Activated T-helper 1 cell treated with anti-CD3 and anti-CD28 coated beads, Interleukin-12 subunit alpha, Interleukin-12 subunit beta, Interleukin-2, Interleukin-4 antibody, amounts not matched to agents 30 ng/mL and 10 ng/mL and 1 ng/mL, durations not matched to agents 14 hours and 24 hours and 36 hours (primary cell): ENCODE data around the gene BCR. TPM values are rescaled to one million over a fixed set of nuclear protein-coding genes. Genes with fewer than 3 reads are reported as not detected.
A peak's percentile ranks its signal among the peaks of the same experiment; 100 is the strongest.

Source experiments
- DNase-seq: peaks from one replicate; pipeline ENCODE4 v3.0.0; 2021; ENCODE audit warnings: low spot score
- H3K27ac Mint-ChIP-seq: one replicate; pipeline ENCODE4 v1.8.0; 2021; ENCODE audit warnings: mild to moderate bottlenecking, mixed read lengths
- H3K27me3 Mint-ChIP-seq: one replicate; pipeline ENCODE4 v1.8.0; 2022; ENCODE audit warnings: mild to moderate bottlenecking, moderate library complexity, mixed read lengths; ENCODE audit not compliant: insufficient read depth
- H3K36me3 Mint-ChIP-seq: one replicate; pipeline ENCODE4 v1.8.0; 2021; ENCODE audit warnings: low read depth, mixed read lengths
- H3K4me1 Mint-ChIP-seq: one replicate; pipeline ENCODE4 v1.8.0; 2021; ENCODE audit warnings: low read depth, mixed read lengths
- H3K4me3 Mint-ChIP-seq: one replicate; pipeline ENCODE4 v1.8.0; 2021; ENCODE audit warnings: mild to moderate bottlenecking, moderate library complexity, mixed read lengths
- H3K9me3 Mint-ChIP-seq: one replicate; pipeline ENCODE4 v1.8.0; 2021; ENCODE audit warnings: mixed read lengths
- intact Hi-C: fragments of 100-400 bp; cut with micrococcal nuclease; formaldehyde crosslinking; loops from one replicate; pipeline ENCODE4 v1.15.1; 2024
- total RNA-seq: library from RNA; stranded (reverse); gene quantifications from 2 replicates; pipeline ENCODE4 v1.2.3, GENCODE V29; 2022

BCR gene
- total RNA-seq, 1 donor from 2014 or later = 56.8 TPM

GRCh38 chr22:23258826-23259170 is 78.5 kb downstream of the BCR start:
- peaks cover 19% of the 10 kb centered on the region for H3K36me3 Mint-ChIP-seq
- intact Hi-C loops = no loop called here
- peaks cover 9% of the 10 kb centered on the region for H3K4me1 Mint-ChIP-seq
- H3K27ac Mint-ChIP-seq = no peak overlapping the region
- H3K9me3 Mint-ChIP-seq = no peaks in the 10 kb centered on the region
- H3K27me3 Mint-ChIP-seq = no peaks in the 10 kb centered on the region
- DNase-seq = no peak
- H3K4me3 Mint-ChIP-seq = no peak overlapping the region

GRCh38 chr22:23259916-23260644 is 79.8 kb downstream of the BCR start:
- Mint-ChIP-seq H3K9me3 (no peaks in the 10 kb centered on the region), H3K4me1 (peaks cover 9% of the 10 kb centered on the region), H3K27ac (peak overlapping the region; percentile 21), H3K4me3 (no peak overlapping the region), H3K27me3 (no peaks in the 10 kb centered on the region), H3K36me3 (peaks cover 19% of the 10 kb centered on the region)
- DNase-seq = no peak
- intact Hi-C loops = no loop called here

- Mint-ChIP-seq H3K4me3 (no peak overlapping the region), H3K27ac (no peak overlapping the region)
- intact Hi-C loops = no loop called here
Measured at GRCh38 chr22:23260645-23261581, 80.6 kb downstream of the BCR start.

GRCh38 chr22:23261900-23262450 is 81.7 kb downstream of the BCR start:
- Mint-ChIP-seq H3K36me3 (peaks cover 17% of the 10 kb centered on the region), H3K27ac (no peak overlapping the region), H3K4me1 (no peaks in the 10 kb centered on the region), H3K27me3 (no peaks in the 10 kb centered on the region), H3K9me3 (no peaks in the 10 kb centered on the region), H3K4me3 (no peak overlapping the region)
- DNase-seq = no peak
- intact Hi-C loops = no loop called here

More at GRCh38 chr22:23260645-23261581, 80.6 kb downstream of the BCR start:
- no peak for DNase-seq
- peaks cover 18% of the 10 kb centered on the region for H3K36me3 Mint-ChIP-seq
- peaks cover under 1% of the 10 kb centered on the region for H3K4me1 Mint-ChIP-seq
- H3K27me3 Mint-ChIP-seq = no peaks in the 10 kb centered on the region
- H3K9me3 Mint-ChIP-seq = no peaks in the 10 kb centered on the region

GRCh38 chr22:23262518-23263332 is 82.4 kb downstream of the BCR start:
- peaks cover 17% of the 10 kb centered on the region for H3K36me3 Mint-ChIP-seq
- H3K9me3 Mint-ChIP-seq = no peaks in the 10 kb centered on the region
- intact Hi-C loops = no loop called here
- no peak overlapping the region for H3K4me3 Mint-ChIP-seq
- no peak overlapping the region for H3K27ac Mint-ChIP-seq
- H3K4me1 Mint-ChIP-seq = no peaks in the 10 kb centered on the region
- H3K27me3 Mint-ChIP-seq = no peaks in the 10 kb centered on the region
- no peak for DNase-seq

GRCh38 chr22:23263651-23264555 is 83.6 kb downstream of the BCR start:
- Mint-ChIP-seq H3K36me3 (peaks cover 17% of the 10 kb centered on the region), H3K4me1 (no peaks in the 10 kb centered on the region), H3K9me3 (no peaks in the 10 kb centered on the region), H3K27me3 (no peaks in the 10 kb centered on the region), H3K4me3 (no peak overlapping the region), H3K27ac (peak overlapping the region; percentile 26)
- DNase-seq = peak; percentile 19
- intact Hi-C loops = no loop called here

- Mint-ChIP-seq H3K27me3 (no peaks in the 10 kb centered on the region), H3K9me3 (no peaks in the 10 kb centered on the region), H3K36me3 (peaks cover 17% of the 10 kb centered on the region), H3K4me3 (no peak overlapping the region), H3K4me1 (no peaks in the 10 kb centered on the region), H3K27ac (no peak overlapping the region)
- no peak for DNase-seq
- intact Hi-C loops = no loop called here
Measured at GRCh38 chr22:23264610-23265367, 84.5 kb downstream of the BCR start.

GRCh38 chr22:23265368-23265700 is 85.0 kb downstream of the BCR start:
- no peaks in the 10 kb centered on the region for H3K27me3 Mint-ChIP-seq
- DNase-seq = no peak
- no peak overlapping the region for H3K4me3 Mint-ChIP-seq
- no peaks in the 10 kb centered on the region for H3K4me1 Mint-ChIP-seq
- no peak overlapping the region for H3K27ac Mint-ChIP-seq
- intact Hi-C loops = no loop called here
- H3K36me3 Mint-ChIP-seq = peaks cover 18% of the 10 kb centered on the region
- no peaks in the 10 kb centered on the region for H3K9me3 Mint-ChIP-seq

- no peak for DNase-seq
- no peaks in the 10 kb centered on the region for H3K4me1 Mint-ChIP-seq
- intact Hi-C loops = no loop called here
- H3K9me3 Mint-ChIP-seq = no peaks in the 10 kb centered on the region
- no peak overlapping the region for H3K27ac Mint-ChIP-seq
- peaks cover 20% of the 10 kb centered on the region for H3K36me3 Mint-ChIP-seq
- H3K27me3 Mint-ChIP-seq = no peaks in the 10 kb centered on the region
- H3K4me3 Mint-ChIP-seq = no peak overlapping the region
Measured at GRCh38 chr22:23266780-23267179, 86.5 kb downstream of the BCR start.

- intact Hi-C loops = no loop called here
- no peak overlapping the region for H3K27ac Mint-ChIP-seq
Measured at GRCh38 chr22:23267226-23268043, 87.1 kb downstream of the BCR start.

More at GRCh38 chr22:23267226-23268043, 87.1 kb downstream of the BCR start:
- Mint-ChIP-seq H3K36me3 (peaks cover 18% of the 10 kb centered on the region), H3K4me1 (no peaks in the 10 kb centered on the region), H3K27me3 (no peaks in the 10 kb centered on the region), H3K9me3 (no peaks in the 10 kb centered on the region), H3K4me3 (no peak overlapping the region)
- DNase-seq = no peak
